K562 (cell line): ENCODE measurements around the gene TMEM184C. TPM values are rescaled to one million over a fixed set of nuclear protein-coding genes. Genes with fewer than 3 reads are reported as not detected.

Source experiments
- ATAC-seq: fragments of 200-7000 bp; cut with Tn5 transposase; 3 replicates; pipeline ENCODE4 v1.9.1; 2020; ENCODE audit warnings: moderate library complexity
- BruUV-seq: library from RNA; stranded (reverse); fragments of 400-500 nt; replicated peaks from 2 replicates; lab custom pipeline; 2021; lab: Mats Ljungman, UMichigan
- CTCF ChIA-PET: fragments of 300-600 bp; formaldehyde crosslinking; extraction: SDS; loops from one replicate; lab custom pipeline; 2021; ENCODE audit warnings: low intra/inter-chr PET ratio; lab: Yijun Ruan, JAX
- POLR2A ChIA-PET: fragments of 300-600, 350-650 bp; sonication (Branson Sonifier 250); formaldehyde crosslinking; extraction: SDS; loops from one replicate; lab custom pipeline; 2021; ENCODE audit warnings: antibody characterized with exemption, inconsistent platforms; lab: Yijun Ruan, JAX
- DNase-seq, 4 experiments: peaks; one replicate each; pipeline versions ENCODE4 v3.0.0 to v3.0.0-alpha.2; 2011 to 2018; ENCODE audit warnings: low spot score in 3 of 4, mixed read lengths in 3 of 4; ENCODE audit errors: extremely low read depth in 1 of 4
- FAIRE-seq: peaks from 2 replicates; lab custom pipeline; 2011; peaks lifted over from hg19 to GRCh38; lab: Jason Lieb, UNC
- H2AFZ ChIP-seq: 2 replicates; pipeline ENCODE4 v1.6.0; 2011; ENCODE audit warnings: low read depth, low read length, control low read depth, inconsistent platforms
- H3K27ac ChIP-seq: fragments of 200-600 bp; 3 replicates; pipeline ENCODE4 v1.8.0; 2011; ENCODE audit warnings: low read depth, mild to moderate bottlenecking, control low read depth, inconsistent platforms, low read length, moderate library complexity, mixed read lengths; ENCODE audit errors: extremely low read depth
- H3K27me3 ChIP-seq, 2 experiments: fragments of 300-600 bp in 1 of 2; 2 replicates in 1 of 2; 3 replicates in 1 of 2; pipeline versions ENCODE4 v1.6.0 to v1.8.0; 2011; ENCODE audit warnings: inconsistent platforms in 2 of 2, low read length in 2 of 2, mild to moderate bottlenecking in 1 of 2, mixed read lengths in 1 of 2, moderate library complexity in 1 of 2; ENCODE audit not compliant: control insufficient read depth in 2 of 2, insufficient read depth in 2 of 2
- H3K36me3 ChIP-seq: fragments of 300-600 bp; 3 replicates; pipeline ENCODE4 v1.8.0; 2011; ENCODE audit warnings: mild to moderate bottlenecking, low read length, inconsistent platforms; ENCODE audit not compliant: control insufficient read depth, insufficient read depth
- H3K4me1 ChIP-seq, 2 experiments: fragments of 200-600 bp in 1 of 2; replicated peaks in 1 of 2; 2 replicates in 1 of 2; 3 replicates in 1 of 2; pipeline versions ENCODE4 v1.5.1 to v1.8.0; 2011; ENCODE audit warnings: inconsistent platforms in 2 of 2, low read length in 2 of 2, mild to moderate bottlenecking in 1 of 2, mixed read lengths in 1 of 2, moderate library complexity in 1 of 2; ENCODE audit not compliant: control insufficient read depth in 2 of 2, insufficient read depth in 2 of 2
- H3K4me2 ChIP-seq: 2 replicates; pipeline ENCODE4 v1.6.1; 2011; ENCODE audit warnings: low read length, control low read depth, inconsistent platforms, mixed read lengths; ENCODE audit not compliant: insufficient read depth
- H3K4me3 ChIP-seq: fragments of 200-600 bp; sonication (generic), shearing (Covaris generic); 2 replicates; pipeline ENCODE4 v1.5.1; 2016; ENCODE audit warnings: control low read depth, inconsistent platforms
- H3K79me2 ChIP-seq: fragments of 200-600 bp; 3 replicates; pipeline ENCODE4 v1.8.0; 2011; ENCODE audit warnings: low read length, inconsistent platforms; ENCODE audit not compliant: control insufficient read depth, insufficient read depth
- H3K9ac ChIP-seq, 2 experiments: 2 replicates each; pipeline versions ENCODE4 v1.6.0 to v1.6.1; 2011; ENCODE audit warnings: low read depth in 2 of 2, low read length in 2 of 2, control low read depth in 1 of 2, inconsistent platforms in 1 of 2, mild to moderate bottlenecking in 1 of 2, mixed read lengths in 1 of 2; ENCODE audit not compliant: insufficient read depth in 1 of 2
- H3K9me1 ChIP-seq: one replicate; pipeline ENCODE4 v1.6.0; 2011; ENCODE audit warnings: inconsistent platforms, mild to moderate bottlenecking, low read length, moderate library complexity; ENCODE audit not compliant: control insufficient read depth, insufficient read depth
- H3K9me3 ChIP-seq: replicated peaks from 2 replicates; pipeline ENCODE4 v1.5.1; 2011; ENCODE audit warnings: low read depth, low read length, inconsistent platforms; ENCODE audit not compliant: control insufficient read depth, insufficient read depth
- H4K20me1 ChIP-seq: replicated peaks from 2 replicates; pipeline ENCODE4 v1.6.1; 2011; ENCODE audit warnings: low read length, inconsistent platforms, mixed read lengths; ENCODE audit not compliant: control insufficient read depth, insufficient read depth
- CEBPZ ChIP-seq: fragments of 150-350 bp; IDR thresholded peaks from 2 replicates; pipeline ENCODE4 v1.6.1; 2014; ENCODE audit warnings: low read depth, mild to moderate bottlenecking, low read length, borderline replicate concordance
- CGGBP1 ChIP-seq: fragments of 250-450 bp; sonication (Bioruptor Pico); IDR thresholded peaks from 2 replicates; pipeline ENCODE4 v1.9.0; 2021; ENCODE audit warnings: mild to moderate bottlenecking
- E4F1 ChIP-seq: fragments of 250-450 bp; sonication (Bioruptor Pico); IDR thresholded peaks from 2 replicates; pipeline ENCODE4 v1.5.0; 2021; ENCODE audit warnings: mild to moderate bottlenecking, borderline replicate concordance
- NBN ChIP-seq: fragments of 450-650 bp; IDR thresholded peaks from 2 replicates; pipeline ENCODE4 v1.6.1; 2016; ENCODE audit warnings: low read depth, mild to moderate bottlenecking
- NR3C1 ChIP-seq: sonication (generic); formaldehyde crosslinking; IDR thresholded peaks from 2 replicates; pipeline ENCODE4 v1.8.1; 2022; ENCODE audit warnings: missing genetic modification reagents
- PKNOX1 ChIP-seq: fragments of 450-650 bp; IDR thresholded peaks from 2 replicates; pipeline ENCODE4 v1.6.1; 2016
- TFE3 ChIP-seq: fragments of 450-650 bp; formaldehyde crosslinking; IDR thresholded peaks from 2 replicates; pipeline ENCODE4 v1.4.0; 2020; ENCODE audit warnings: mild to moderate bottlenecking, mixed read lengths
- TRIM24 ChIP-seq, 2 experiments: fragments of 450-650 bp; IDR thresholded peaks; 2 replicates each; pipeline ENCODE4 v1.6.1; 2016
- ZFP30 ChIP-seq: fragments of 250-450 bp; sonication (Bioruptor Pico); IDR thresholded peaks from 2 replicates; pipeline ENCODE4 v1.8.0; 2022; ENCODE audit warnings: moderate library complexity, mild to moderate bottlenecking, inconsistent platforms, borderline replicate concordance
- ZNF23 ChIP-seq: fragments of 250-450 bp; sonication (Bioruptor Pico); IDR thresholded peaks from 2 replicates; pipeline ENCODE4 v1.4.0; 2020; ENCODE audit warnings: mild to moderate bottlenecking
- in situ Hi-C: fragments of 300-500 bp; cut with MboI; formaldehyde crosslinking; loops from 4 replicates; pipeline ENCODE4 v1.15.0; 2018; ENCODE audit warnings: inconsistent platforms, mixed read lengths
- intact Hi-C: fragments of 100-400 bp; cut with micrococcal nuclease; formaldehyde crosslinking; loops from 2 replicates; pipeline ENCODE4 v1.14.2; 2022
- polyA plus RNA-seq, 8 experiments: library from polyadenylated mRNA; depleted of rRNA in 4 of 8; stranded (reverse) in 5 of 8; unstranded in 3 of 8; fragments of >200 nt; fragmentation: Nextera tagmentation in 2 of 8; fragmentation: Illumina TruSeq in 1 of 8; extraction: Ambion mirVana in 2 of 8; extraction: Trizol in 1 of 8; gene quantifications; 2 replicates each; pipeline versions ENCODE4 v1.2.1 to v1.2.3, GENCODE V29; 2011 to 2014; ENCODE audit warnings: inconsistent platforms in 1 of 8, missing spikeins in 1 of 8
- total RNA-seq, 7 experiments: library from RNA; depleted of rRNA in 6 of 7; stranded (reverse); fragments of >200 nt in 6 of 7; fragmentation: Illumina TruSeq in 2 of 7; extraction: Trizol in 2 of 7; gene quantifications; 2 replicates each; pipeline versions ENCODE4 v1.2.1 to v1.2.3, GENCODE V29; 2011 to 2021; ENCODE audit warnings: low replicate concordance in 1 of 7

TMEM184C gene
- total and polyA plus RNA-seq, 9 of the 15 experiments (the other 6 are each of a cell fraction or from before 2014, with no cell fraction given), result 3.9 to 24.2 (median 18.2) TPM

GRCh38 chr4:147644471-147644870 lies 27.3 kb downstream of the TMEM184C start (continued):
- no peak for TF ChIP-seq E4F1 (CRISPR knock-in tag)
- no peak for TF ChIP-seq CGGBP1 (CRISPR knock-in tag)
- TF ChIP-seq TRIM24 (IDR thresholded peaks at IDR 0.05), result no peak

- ChIA-PET POLR2A (no interaction called here), CTCF (no interaction called here)
- Histone ChIP-seq H2AFZ (no peak overlapping the region), H3K36me3 (peaks cover 20% of the 10 kb centered on the region; the same call in 2 of the 3 replicates), H3K9me1 (no peaks in the 10 kb centered on the region), H3K4me3 (no peak overlapping the region), H3K4me2 (no peak overlapping the region), H3K9ac (no peak overlapping the region), H4K20me1 (no peaks in the 10 kb centered on the region), H3K27ac (no peak overlapping the region), H3K79me2 (peaks cover 22% of the 10 kb centered on the region), H3K4me1 (no peaks in the 10 kb centered on the region), H3K9me3 (no peaks in the 10 kb centered on the region), H3K27me3 (no peaks in the 10 kb centered on the region)
- no peak for ATAC-seq
- intact Hi-C loops, result no loop called here
- in situ Hi-C loops, result no loop called here
- no peak for DNase-seq
- no TSS peak for BruUV-seq
- no peak for FAIRE-seq
- TF ChIP-seq ZNF23 (CRISPR knock-in tag), result no peak
- no peak for TF ChIP-seq CEBPZ
- no peak for TF ChIP-seq NBN
- no peak for TF ChIP-seq TFE3 (CRISPR knock-in tag)
- no peak for TF ChIP-seq PKNOX1
- TF ChIP-seq NR3C1 (CRISPR knock-in tag), result no peak
- TF ChIP-seq ZFP30 (CRISPR knock-in tag), result no peak
Measured at GRCh38 chr4:147645099-147645498, 27.9 kb downstream of the TMEM184C start.
